Spleen (tissue), 11 donors: ENCODE results near the gene VMP1. TPM values are rescaled to one million over a fixed set of nuclear protein-coding genes. Genes with fewer than 3 reads are reported as not detected.
"Not testable (repeated sequence)": the region's sequence is repeated elsewhere in the genome, so short reads cannot be mapped to it uniquely, and the experiment has no call there.

ENCODE experiments used
- DNase-seq: peaks from one replicate; pipeline ENCODE4 v3.0.0-alpha.2; 2020
- H3K27ac ChIP-seq, 8 donors: fragments of 200-600 bp; sonication (generic) in 7 of 8; 1 replicate in 4 of 8; 2 replicates in 4 of 8; pipeline versions ENCODE4 v1.5.0 to v1.8.0; 2016 to 2021; ENCODE audit warnings: inconsistent platforms in 4 of 8, mild to moderate bottlenecking in 4 of 8, moderate library complexity in 1 of 8
- H3K27me3 ChIP-seq, 7 donors: fragments of 200-600 bp; sonication (generic) in 6 of 7; replicated peaks in 1 of 7; 1 replicate in 4 of 7; 2 replicates in 3 of 7; pipeline versions ENCODE4 v1.5.0 to v1.8.0; 2016 to 2021; ENCODE audit warnings: inconsistent platforms in 3 of 7, mild to moderate bottlenecking in 1 of 7
- H3K36me3 ChIP-seq, 6 donors: fragments of 200-600 bp; sonication (generic) in 5 of 6; 1 replicate in 4 of 6; 2 replicates in 2 of 6; pipeline versions ENCODE4 v1.5.0 to v1.8.0; 2016 to 2021; ENCODE audit warnings: inconsistent platforms in 2 of 6
- H3K4me1 ChIP-seq, 6 donors: fragments of 200-600 bp; sonication (generic) in 5 of 6; 1 replicate in 3 of 6; 2 replicates in 3 of 6; pipeline versions ENCODE4 v1.5.0 to v1.8.0; 2016 to 2021; ENCODE audit warnings: inconsistent platforms in 3 of 6
- H3K4me3 ChIP-seq, 8 donors: fragments of 200-600 bp; sonication (generic) in 7 of 8; 1 replicate in 4 of 8; 2 replicates in 4 of 8; pipeline versions ENCODE4 v1.5.0 to v1.8.0; 2016 to 2021; ENCODE audit warnings: inconsistent platforms in 4 of 8, mild to moderate bottlenecking in 4 of 8, moderate library complexity in 2 of 8
- H3K9me3 ChIP-seq, 8 donors: fragments of 200-600 bp; sonication (generic) in 7 of 8; 1 replicate in 4 of 8; 2 replicates in 4 of 8; pipeline versions ENCODE4 v1.5.0 to v1.8.0; 2016 to 2021; ENCODE audit warnings: inconsistent platforms in 4 of 8
- POLR2A ChIP-seq, 3 donors: fragments of 450-650 bp; IDR thresholded peaks; one replicate each; pipeline ENCODE4 v1.5.1; 2017; ENCODE audit warnings: antibody characterized with exemption in 3 of 3, mild to moderate bottlenecking in 1 of 3
- POLR2AphosphoS5 ChIP-seq, 3 donors: sonication (generic); formaldehyde crosslinking; IDR thresholded peaks; one replicate each; pipeline ENCODE4 v1.5.1; 2017; ENCODE audit warnings: antibody characterized with exemption in 3 of 3
- WGBS, 5 donors: extraction: QIAGEN DNeasy Blood & Tissue Kit in 3 of 5; methylation state at CpG; one replicate each; pipeline versions ENCODE4 v1.1.5 to v1.1.7; 2013 to 2018; 5-methylcytosine and 5-hydroxymethylcytosine counted together
- intact Hi-C: fragments of 100-400 bp; cut with DNase I; formaldehyde crosslinking; loops from one replicate; pipeline ENCODE4 v1.15.0; 2023; ENCODE audit warnings: low total_unique reads
- polyA plus RNA-seq, 3 donors: library from polyadenylated mRNA; stranded (reverse); fragments of 200-250 nt; gene quantifications; one replicate each; pipeline ENCODE4 v1.2.1, GENCODE V29; 2013
- total RNA-seq, 7 donors: library from RNA; depleted of rRNA in 3 of 7; stranded (reverse); fragments of >200 nt in 3 of 7; fragmentation: NEBNext Ultra II Directional in 4 of 7; extraction: Animal tissue kit (Norgen Biotek cat#: 25700) in 4 of 7; gene quantifications; one replicate each; pipeline versions ENCODE4 v1.1.0 to v1.2.1, GENCODE V29; 2016 to 2021
- TF ChIP-seq, protein P1 (sequence below), 11 experiments: fragments of 200-600 bp in 7 of 11; fragments of 450-650 bp in 4 of 11; sonication (generic) in 4 of 11; IDR thresholded peaks in 8 of 11; conservative IDR thresholded peaks in 3 of 11; 1 replicate in 7 of 11; 2 replicates in 4 of 11; pipeline versions ENCODE4 v1.4.0 to v1.8.0; 2016 to 2021; ENCODE audit warnings: antibody characterized with exemption in 11 of 11, inconsistent platforms in 4 of 11, mild to moderate bottlenecking in 1 of 11
- donor health status: healthy with polysubstance abuse.
- donor health status: DM: no; HTN: no; CAD: no; lungs with moderate emphysema.
- donor health status: DM: no; HTN: no; CAD: no.
- donor health status: Bipolar disorder and iron deficiency.
- donor health status: healthy.
- donor health status: DM: no; HTN: no; CAD: no.
- donor health status: DM: yes; HTN: yes; CAD: no.

VMP1 gene
- total and polyA plus RNA-seq, 10 donors = 53.2 to 649 (median 304) TPM

DNA sequence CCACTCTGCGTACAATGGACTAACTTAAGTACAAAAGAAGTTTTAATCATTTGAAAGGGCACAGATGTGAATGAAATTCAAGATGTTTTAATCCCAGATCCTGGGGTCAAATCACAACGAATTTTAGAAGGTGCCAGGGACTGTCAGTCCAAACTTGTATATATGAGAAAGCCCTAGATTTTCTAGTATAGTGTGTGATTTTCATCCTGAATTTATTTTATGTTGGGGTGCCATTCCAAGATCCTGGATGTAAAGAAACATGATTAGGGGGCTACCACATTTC is 121.0 kb downstream of the VMP1 start:
- 61 to 82% (median 68%) methylated on average over 2 of the region's 2 CpGs for WGBS, 5 donors
- H3K27me3 ChIP-seq = no peaks in the 10 kb centered on the region
- no peaks in the 10 kb centered on the region for H3K9me3 ChIP-seq
- intact Hi-C loops = no loop called here
- H3K27ac ChIP-seq = peak overlapping the region in 7 of 8 donors; percentile 39 to 84 (median 76)
- H3K4me3 ChIP-seq = no peak overlapping the region
- no peak for DNase-seq
- TF ChIP-seq POLR2A (IDR thresholded peaks at IDR 0.05) (no peak), POLR2AphosphoS5 (IDR thresholded peaks at IDR 0.05) (no peak)
- TF ChIP-seq, protein P1, sequence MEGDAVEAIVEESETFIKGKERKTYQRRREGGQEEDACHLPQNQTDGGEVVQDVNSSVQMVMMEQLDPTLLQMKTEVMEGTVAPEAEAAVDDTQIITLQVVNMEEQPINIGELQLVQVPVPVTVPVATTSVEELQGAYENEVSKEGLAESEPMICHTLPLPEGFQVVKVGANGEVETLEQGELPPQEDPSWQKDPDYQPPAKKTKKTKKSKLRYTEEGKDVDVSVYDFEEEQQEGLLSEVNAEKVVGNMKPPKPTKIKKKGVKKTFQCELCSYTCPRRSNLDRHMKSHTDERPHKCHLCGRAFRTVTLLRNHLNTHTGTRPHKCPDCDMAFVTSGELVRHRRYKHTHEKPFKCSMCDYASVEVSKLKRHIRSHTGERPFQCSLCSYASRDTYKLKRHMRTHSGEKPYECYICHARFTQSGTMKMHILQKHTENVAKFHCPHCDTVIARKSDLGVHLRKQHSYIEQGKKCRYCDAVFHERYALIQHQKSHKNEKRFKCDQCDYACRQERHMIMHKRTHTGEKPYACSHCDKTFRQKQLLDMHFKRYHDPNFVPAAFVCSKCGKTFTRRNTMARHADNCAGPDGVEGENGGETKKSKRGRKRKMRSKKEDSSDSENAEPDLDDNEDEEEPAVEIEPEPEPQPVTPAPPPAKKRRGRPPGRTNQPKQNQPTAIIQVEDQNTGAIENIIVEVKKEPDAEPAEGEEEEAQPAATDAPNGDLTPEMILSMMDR (IDR thresholded peaks at IDR 0.05 in 8 of 11, conservative IDR thresholded peaks at IDR 0.05 in 3 of 11) = no peak
- H3K36me3 ChIP-seq = peaks cover 0 to 18% (median 0%) of the 10 kb centered on the region in 6 donors
- H3K4me1 ChIP-seq = peaks cover 29 to 91% (median 72%) of the 10 kb centered on the region in 6 donors

DNA sequence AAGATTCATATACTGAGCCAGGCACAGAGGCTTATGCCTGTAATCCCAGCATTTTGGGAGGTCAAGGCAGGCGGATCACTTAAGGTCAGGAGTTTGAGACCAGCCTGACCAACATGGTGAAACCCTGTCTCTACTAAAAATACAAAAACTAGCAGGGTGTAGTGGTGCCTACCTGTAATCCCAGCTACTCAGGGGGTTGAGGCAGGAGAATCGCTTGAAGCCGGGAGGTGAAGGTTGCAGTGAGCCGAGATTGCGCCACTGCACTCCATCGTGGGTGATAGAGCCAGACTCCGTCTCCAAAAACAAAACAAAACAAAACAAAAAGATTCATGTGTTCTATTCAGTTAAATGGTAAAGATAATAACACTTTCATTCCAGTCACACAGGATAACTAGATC is 121.4 kb downstream of the VMP1 start:
- Histone ChIP-seq H3K27ac (peak overlapping the region in 7 of 8 donors; percentile 39 to 84 (median 76)), H3K4me1 (peaks cover 29 to 92% (median 74%) of the 10 kb centered on the region in 6 donors), H3K4me3 (peak overlapping the region in 3 of 8 donors; percentile 10 to 42 (median 17)), H3K36me3 (peaks cover 0 to 16% (median 0%) of the 10 kb centered on the region in 6 donors)
- WGBS, 5 donors = 33 to 55% (median 46%) methylated on average over 7 of the region's 7 CpGs
- H3K9me3 ChIP-seq, intact Hi-C loops, H3K27me3 ChIP-seq, DNase-seq: not testable (repeated sequence)

DNA sequence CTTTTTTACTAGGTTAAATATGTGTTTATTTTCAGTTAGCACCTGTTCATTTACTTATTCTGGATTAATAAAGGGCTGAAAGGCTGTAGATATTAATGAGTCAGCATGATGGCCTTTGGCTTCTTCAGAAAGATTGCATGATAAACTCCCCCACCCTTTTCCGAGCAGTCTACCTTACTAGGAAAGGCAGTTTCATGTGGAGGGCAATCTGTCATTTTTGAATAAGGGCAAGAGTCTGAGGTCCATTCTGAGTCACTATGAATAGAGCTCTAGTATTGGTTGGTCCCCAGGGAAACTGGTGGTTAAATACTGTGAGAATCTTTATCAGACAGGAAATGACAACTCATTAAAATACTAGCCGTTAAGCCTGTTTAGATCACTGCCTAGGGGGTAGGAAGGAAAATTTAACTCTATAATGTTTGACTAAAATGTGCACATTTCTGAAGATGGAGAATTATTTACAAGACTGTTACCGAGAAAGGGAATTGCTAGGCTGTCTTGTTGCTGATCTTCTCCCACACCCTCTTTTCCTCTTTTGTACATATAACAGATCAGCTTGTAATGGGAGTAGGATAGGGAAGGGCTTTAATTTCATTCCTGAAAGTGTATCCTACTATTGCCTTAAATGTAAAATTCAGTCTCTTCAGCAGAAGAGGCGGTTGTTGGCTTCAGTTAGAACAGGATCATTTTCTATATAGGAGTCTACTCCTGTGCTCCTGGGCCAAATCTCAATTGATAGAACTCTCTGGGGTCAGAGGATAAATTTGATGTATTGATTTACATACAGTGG is 122.0 kb downstream of the VMP1 start:
- intact Hi-C loops = no loop called here
- H3K36me3 ChIP-seq = peaks cover 0 to 18% (median 0%) of the 10 kb centered on the region in 6 donors
- H3K9me3 ChIP-seq = no peaks in the 10 kb centered on the region
- H3K27ac ChIP-seq = peak overlapping the region; percentile 36 to 84 (median 74)
- H3K4me3 ChIP-seq = peak overlapping the region in 3 of 8 donors; percentile 10 to 42 (median 17)
- no peaks in the 10 kb centered on the region for H3K27me3 ChIP-seq
- DNase-seq = no peak
- 6 to 19% (median 8%) methylated on average over 4 of the region's 4 CpGs for WGBS, 5 donors
- TF ChIP-seq POLR2A (IDR thresholded peaks at IDR 0.05) = no peak
- peak in 1 of 3 donors; percentile 61 for TF ChIP-seq POLR2AphosphoS5 (IDR thresholded peaks at IDR 0.05)
- peaks cover 29 to 88% (median 74%) of the 10 kb centered on the region in 6 donors for H3K4me1 ChIP-seq

DNA sequence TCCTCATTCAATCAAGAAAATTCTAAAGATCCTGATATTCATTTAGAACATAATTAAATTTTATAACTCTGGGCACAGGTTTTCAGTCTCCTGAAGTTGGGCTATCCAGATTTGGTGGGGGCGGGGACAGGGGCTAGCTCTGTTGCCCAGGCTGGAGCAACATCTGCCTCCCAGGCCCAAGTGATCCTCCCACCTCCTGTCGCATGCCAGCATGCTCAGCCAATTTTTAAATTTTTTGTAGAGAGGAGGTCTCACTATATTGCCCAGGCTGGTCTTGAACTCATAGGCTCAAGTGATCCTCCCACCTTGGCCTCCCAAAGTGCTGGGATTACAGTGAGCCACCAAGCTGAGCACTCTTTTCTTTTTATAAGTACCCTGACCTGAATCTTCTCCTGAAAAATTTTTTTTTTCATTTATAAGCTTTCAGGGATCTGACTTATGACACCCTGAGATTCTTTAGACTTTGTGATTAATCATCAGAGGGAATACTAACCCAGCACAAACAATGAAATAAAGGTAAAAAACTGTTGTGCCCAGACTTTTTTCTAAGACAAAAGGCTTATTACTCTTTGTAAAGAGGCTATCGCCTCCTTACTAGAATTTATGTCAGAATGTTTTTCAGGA is 122.7 kb downstream of the VMP1 start:
- H3K27me3 ChIP-seq = no peaks in the 10 kb centered on the region
- 64 to 78% (median 70%) methylated on average over 3 of the region's 3 CpGs for WGBS, 5 donors
- DNase-seq = no peak
- peak overlapping the region; percentile 36 to 84 (median 74) for H3K27ac ChIP-seq
- peak overlapping the region in 1 of 8 donors; percentile 42 for H3K4me3 ChIP-seq
- peaks cover 29 to 83% (median 73%) of the 10 kb centered on the region in 6 donors for H3K4me1 ChIP-seq
- peaks cover 0 to 23% (median 0%) of the 10 kb centered on the region in 6 donors for H3K36me3 ChIP-seq
- intact Hi-C loops = no loop called here
- TF ChIP-seq POLR2A (IDR thresholded peaks at IDR 0.05) = no peak
- TF ChIP-seq, protein P1 (IDR thresholded peaks at IDR 0.05 in 8 of 11, conservative IDR thresholded peaks at IDR 0.05 in 3 of 11) = no peak
- peak in 1 of 3 donors; percentile 21 for TF ChIP-seq POLR2AphosphoS5 (IDR thresholded peaks at IDR 0.05)
- H3K9me3 ChIP-seq = no peaks in the 10 kb centered on the region
